Amygdala (tissue), 56 donors: ENCODE results near the gene YPEL5.

Source experiments
- DNase-seq, 56 donors: peaks; one replicate each; lab custom pipeline; 2025; lab: John Stamatoyannopoulos, UW

The YPEL5 gene

GRCh38 chr2:30201990-30202389 is 55.2 kb downstream of the YPEL5 start:
- DNase-seq = peak in 13 of 56 donors; percentile 4 to 39 (median 15)

DNA sequence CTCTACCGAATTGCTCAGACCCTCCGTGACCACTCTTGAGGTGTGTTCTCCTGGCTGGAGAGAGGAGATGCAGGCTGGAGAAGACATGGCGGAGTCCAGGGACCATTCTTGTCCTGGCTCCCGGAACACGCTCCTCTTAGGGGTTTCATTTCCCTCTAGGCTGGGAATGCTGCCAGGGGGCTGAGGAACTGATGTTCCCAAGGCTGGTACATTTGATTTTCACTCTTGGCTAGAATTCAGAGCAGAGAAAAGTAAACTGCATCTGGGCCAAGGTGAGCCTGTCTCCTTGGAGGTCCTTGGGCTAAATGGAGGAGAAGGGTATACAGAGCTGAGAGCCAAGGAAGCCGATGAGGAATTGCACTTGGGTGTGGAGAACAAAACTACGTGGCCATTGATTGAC is 56.3 kb downstream of the YPEL5 start:
- peak in 1 of 56 donors; percentile 14 for DNase-seq

- no peak for DNase-seq
Measured at GRCh38 chr2:30204281-30204680, 57.5 kb downstream of the YPEL5 start.

DNA sequence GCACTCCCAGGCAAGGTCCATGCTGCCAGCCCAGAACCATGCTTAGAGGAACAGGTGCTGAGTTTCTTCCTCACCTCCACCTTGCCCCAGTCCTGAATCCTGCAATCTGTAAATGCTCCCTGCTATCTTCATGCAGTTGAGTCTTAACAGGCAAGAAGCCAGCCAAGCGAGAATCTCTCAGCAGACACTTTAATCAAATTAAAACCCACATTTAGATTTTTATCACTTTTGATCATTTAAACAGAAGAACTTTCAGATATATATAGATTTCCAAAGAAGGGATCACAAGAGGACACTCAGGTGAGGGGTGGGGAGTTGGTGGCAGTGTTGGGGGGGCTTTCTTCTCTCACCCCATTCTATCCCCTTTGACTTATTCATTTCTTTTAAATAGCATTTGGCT is 58.6 kb downstream of the YPEL5 start:
- DNase-seq = no peak

- no peak for DNase-seq
Measured at GRCh38 chr2:30206461-30207430, 59.9 kb downstream of the YPEL5 start.

GRCh38 chr2:30208453-30208852 is 61.6 kb downstream of the YPEL5 start:
- peak in 33 of 56 donors; percentile 10 to 70 (median 28) for DNase-seq

DNA sequence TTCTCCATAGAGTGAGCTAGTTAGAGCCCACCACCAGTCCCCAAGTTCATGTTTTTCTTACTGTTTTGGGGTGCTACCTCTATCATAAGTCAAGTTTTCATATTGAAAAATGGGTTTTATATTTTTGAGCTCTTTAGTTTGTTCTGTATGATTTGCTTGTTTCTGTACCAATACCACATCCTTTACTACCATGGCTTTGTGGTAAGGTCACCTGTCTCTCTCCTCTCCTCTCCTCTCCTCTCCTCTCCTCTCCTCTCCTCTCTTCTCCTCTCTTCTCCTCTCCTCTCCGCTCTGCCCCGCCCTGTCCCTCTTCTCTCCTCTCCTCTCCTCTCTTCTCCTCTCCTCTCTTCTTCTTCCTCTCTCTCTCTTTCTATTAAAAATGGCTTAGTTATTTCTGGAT is 62.4 kb downstream of the YPEL5 start:
- no peak for DNase-seq
